Neuronal stem cell (in vitro differentiated cells): Measurements from ENCODE around the gene CRIP3.

Experiments used
- DNase-seq: peaks from one replicate; pipeline ENCODE4 v3.0.0-alpha.2; 2013; ENCODE audit warnings: low spot score
- H2AFZ ChIP-seq: one replicate; pipeline ENCODE4 v1.6.1; 2013; ENCODE audit warnings: mild to moderate bottlenecking, low read length, inconsistent platforms
- H2AK5ac ChIP-seq: 2 replicates; pipeline ENCODE4 v1.6.1; 2013; ENCODE audit warnings: low read depth, mild to moderate bottlenecking, inconsistent platforms, low read length, moderate library complexity, mixed read lengths
- H2BK120ac ChIP-seq: 2 replicates; pipeline ENCODE4 v1.6.1; 2013; ENCODE audit warnings: low read depth, mild to moderate bottlenecking, inconsistent platforms, low read length, moderate library complexity, mixed read lengths
- H2BK12ac ChIP-seq: one replicate; pipeline ENCODE4 v1.6.1; 2013; ENCODE audit warnings: low read length, inconsistent platforms
- H2BK15ac ChIP-seq: 2 replicates; pipeline ENCODE4 v1.6.1; 2013; ENCODE audit warnings: mild to moderate bottlenecking, low read length, inconsistent platforms, mixed read lengths
- H2BK5ac ChIP-seq: one replicate; pipeline ENCODE4 v1.6.1; 2013; ENCODE audit warnings: inconsistent platforms, mild to moderate bottlenecking, low read length, moderate library complexity
- H3K14ac ChIP-seq: one replicate; pipeline ENCODE4 v1.6.1; 2013; ENCODE audit warnings: low read length, inconsistent platforms
- H3K18ac ChIP-seq: 2 replicates; pipeline ENCODE4 v1.6.1; 2013; ENCODE audit warnings: low read length, inconsistent platforms
- H3K23ac ChIP-seq: 2 replicates; pipeline ENCODE4 v1.6.1; 2013; ENCODE audit warnings: low read depth, mild to moderate bottlenecking, mixed read lengths, low read length, inconsistent platforms; ENCODE audit not compliant: poor library complexity
- H3K27ac ChIP-seq: replicated peaks from 3 replicates; pipeline ENCODE4 v1.5.1; 2013; ENCODE audit warnings: low read length, inconsistent platforms
- H3K27me3 ChIP-seq, 3 experiments: 2 replicates each; pipeline ENCODE4 v1.6.1; 2013; ENCODE audit warnings: low read length in 3 of 3, mild to moderate bottlenecking in 2 of 3, inconsistent platforms in 1 of 3, low read depth in 1 of 3, mixed read lengths in 1 of 3, moderate library complexity in 1 of 3; ENCODE audit not compliant: control insufficient read depth in 3 of 3, insufficient read depth in 3 of 3
- H3K36me3 ChIP-seq, 2 donors: replicated peaks in 1 of 2; 2 replicates each; pipeline ENCODE4 v1.6.1; 2013; ENCODE audit warnings: low read length in 2 of 2; ENCODE audit not compliant: control insufficient read depth in 2 of 2, insufficient read depth in 2 of 2
- H3K4ac ChIP-seq: 2 replicates; pipeline ENCODE4 v1.6.1; 2013; ENCODE audit warnings: inconsistent platforms, mild to moderate bottlenecking, low read length, moderate library complexity
- H3K4me1 ChIP-seq, 2 donors: 1 replicate in 1 of 2; 2 replicates in 1 of 2; pipeline ENCODE4 v1.6.1; 2013; ENCODE audit warnings: low read length in 2 of 2, low read depth in 1 of 2; ENCODE audit not compliant: control insufficient read depth in 2 of 2, insufficient read depth in 1 of 2
- H3K4me2 ChIP-seq: one replicate; pipeline ENCODE4 v1.6.1; 2013; ENCODE audit warnings: mild to moderate bottlenecking, low read length, inconsistent platforms; ENCODE audit not compliant: insufficient read depth, poor library complexity, severe bottlenecking
- H3K4me3 ChIP-seq, 2 donors: 2 replicates each; pipeline ENCODE4 v1.5.1; 2013; ENCODE audit warnings: low read length in 2 of 2, mild to moderate bottlenecking in 2 of 2, inconsistent platforms in 1 of 2, moderate library complexity in 1 of 2
- H3K79me1 ChIP-seq: one replicate; pipeline ENCODE4 v1.6.1; 2013; ENCODE audit warnings: low read depth, mild to moderate bottlenecking, inconsistent platforms, low read length, moderate library complexity
- H3K9ac ChIP-seq: one replicate; pipeline ENCODE4 v1.6.1; 2013; ENCODE audit warnings: mild to moderate bottlenecking, low read depth, low read length, inconsistent platforms; ENCODE audit not compliant: poor library complexity
- H3K9me3 ChIP-seq, 2 donors: replicated peaks in 1 of 2; 2 replicates each; pipeline versions ENCODE3 to v1.6.1; 2013; ENCODE audit warnings: low read length in 2 of 2, mild to moderate bottlenecking in 2 of 2, inconsistent platforms in 1 of 2, low read depth in 1 of 2, mixed read lengths in 1 of 2, moderate library complexity in 1 of 2; ENCODE audit not compliant: control insufficient read depth in 2 of 2, insufficient read depth in 1 of 2
- H4K8ac ChIP-seq: one replicate; pipeline ENCODE4 v1.6.1; 2013; ENCODE audit warnings: low read depth, mild to moderate bottlenecking, inconsistent platforms, low read length, moderate library complexity
- H4K91ac ChIP-seq: one replicate; pipeline ENCODE4 v1.6.1; 2013; ENCODE audit warnings: low read length, low read depth, mild to moderate bottlenecking, inconsistent platforms; ENCODE audit not compliant: poor library complexity
- WGBS, 2 donors: extraction: QIAGEN DNeasy Blood & Tissue Kit; methylation state at CpG; one replicate each; pipeline ENCODE4 v1.1.7; 2013; ENCODE audit warnings: missing lambda C conversion rate in 2 of 2, mixed read lengths in 1 of 2; ENCODE audit not compliant: insufficient read length in 2 of 2, insufficient replicate concordance in 1 of 2; ENCODE audit errors: extremely low coverage in 2 of 2; 5-methylcytosine and 5-hydroxymethylcytosine counted together

Gene CRIP3

GRCh38 chr6:43298565-43299337, 9.9 kb downstream of the CRIP3 start:
- H3K4me1 ChIP-seq = peaks cover 8 to 21% of the 10 kb centered on the region in 2 donors
- no peak overlapping the region for H4K8ac ChIP-seq
- no peak overlapping the region for H2BK5ac ChIP-seq
- H3K18ac ChIP-seq = peak overlapping the region; percentile 77
- peak overlapping the region; percentile 78 for H3K23ac ChIP-seq
- H3K14ac ChIP-seq = no peak overlapping the region
- H2BK12ac ChIP-seq = peak overlapping the region; percentile 58
- no peak overlapping the region for H2AFZ ChIP-seq
- no peak overlapping the region for H4K91ac ChIP-seq
- H2AK5ac ChIP-seq = peak overlapping the region; percentile 82
- no peaks in the 10 kb centered on the region for H3K36me3 ChIP-seq
- no peak overlapping the region for H3K4me3 ChIP-seq
- no peaks in the 10 kb centered on the region for H3K79me1 ChIP-seq
- DNase-seq = no peak
- peaks cover 0 to 48% (median 0%) of the 10 kb centered on the region in 3 experiments for H3K27me3 ChIP-seq
- H3K9ac ChIP-seq = no peak overlapping the region
- WGBS, 2 donors = no CpG with 5 or more reads among the region's 12 CpGs
- no peaks in the 10 kb centered on the region for H3K9me3 ChIP-seq
- no peak overlapping the region for H2BK120ac ChIP-seq
- no peak overlapping the region for H3K27ac ChIP-seq
- no peak overlapping the region for H3K4me2 ChIP-seq
- peak overlapping the region; percentile 47 for H2BK15ac ChIP-seq
- H3K4ac ChIP-seq = peak overlapping the region; percentile 44

GRCh38 chr6:43297644-43298564, 10.7 kb downstream of the CRIP3 start, which contains the start of gene SLC22A7:
TSS of gene SLC22A7 (plus strand) at chr6:43298260. CDS start at chr6:43298359, 99 bp downstream.
- Histone ChIP-seq H2AFZ (peak within 1 kb of the TSS; percentile 56), H3K4ac (peak within 1 kb of the TSS; percentile 44), H3K79me1 (no peaks in the 10 kb centered on the region), H3K23ac (peak within 1 kb of the TSS; percentile 78), H3K14ac (no peak within 1 kb of the TSS), H2AK5ac (peak within 1 kb of the TSS; percentile 82), H3K4me1 (peaks cover 8 to 21% of the 10 kb centered on the region in 2 donors), H3K36me3 (no peaks in the 10 kb centered on the region), H2BK5ac (no peak within 1 kb of the TSS), H4K8ac (no peak within 1 kb of the TSS), H3K9me3 (no peaks in the 10 kb centered on the region), H2BK15ac (peak within 1 kb of the TSS; percentile 47), H3K9ac (no peak within 1 kb of the TSS), H3K4me3 (no peak within 1 kb of the TSS), H3K27ac (no peak within 1 kb of the TSS), H4K91ac (peak within 1 kb of the TSS; percentile 25), H3K4me2 (no peak within 1 kb of the TSS), H2BK12ac (peak within 1 kb of the TSS; percentile 58), H3K27me3 (peaks cover 0 to 44% (median 0%) of the 10 kb centered on the region in 3 experiments), H2BK120ac (no peak within 1 kb of the TSS), H3K18ac (peak within 1 kb of the TSS; percentile 77)
- WGBS, 2 donors = no CpG with 5 or more reads among the region's 10 CpGs
- no peak for DNase-seq

GRCh38 chr6:43296780-43297497, 11.7 kb downstream of the CRIP3 start:
- H3K27ac ChIP-seq = no peak overlapping the region
- peaks cover 8 to 21% of the 10 kb centered on the region in 2 donors for H3K4me1 ChIP-seq
- peak overlapping the region; percentile 56 for H2AFZ ChIP-seq
- no peak overlapping the region for H4K91ac ChIP-seq
- H2AK5ac ChIP-seq = no peak overlapping the region
- H3K9me3 ChIP-seq = no peaks in the 10 kb centered on the region
- no peak overlapping the region for H3K18ac ChIP-seq
- H3K4me2 ChIP-seq = no peak overlapping the region
- WGBS, 2 donors = no CpG with 5 or more reads among the region's 5 CpGs
- DNase-seq = no peak
- H3K4ac ChIP-seq = no peak overlapping the region
- H2BK12ac ChIP-seq = no peak overlapping the region
- no peak overlapping the region for H3K23ac ChIP-seq
- no peak overlapping the region for H2BK120ac ChIP-seq
- H3K9ac ChIP-seq = no peak overlapping the region
- H3K79me1 ChIP-seq = no peaks in the 10 kb centered on the region
- no peak overlapping the region for H2BK5ac ChIP-seq
- no peak overlapping the region for H3K4me3 ChIP-seq
- no peak overlapping the region for H4K8ac ChIP-seq
- no peak overlapping the region for H3K14ac ChIP-seq
- H3K36me3 ChIP-seq = no peaks in the 10 kb centered on the region
- peaks cover 0 to 39% (median 0%) of the 10 kb centered on the region in 3 experiments for H3K27me3 ChIP-seq
- H2BK15ac ChIP-seq = no peak overlapping the region
